Spleen (tissue), 7 donors: ENCODE results near the gene ANKRD13B.

ENCODE experiments used
- POLR2A ChIP-seq, 3 donors: fragments of 450-650 bp; IDR thresholded peaks; one replicate each; pipeline ENCODE4 v1.5.1; 2017; ENCODE audit warnings: antibody characterized with exemption in 3 of 3, mild to moderate bottlenecking in 1 of 3
- POLR2AphosphoS5 ChIP-seq, 3 donors: sonication (generic); formaldehyde crosslinking; IDR thresholded peaks; one replicate each; pipeline ENCODE4 v1.5.1; 2017; ENCODE audit warnings: antibody characterized with exemption in 3 of 3
- TF ChIP-seq, protein P1 (sequence below), 11 experiments: fragments of 200-600 bp in 7 of 11; fragments of 450-650 bp in 4 of 11; sonication (generic) in 4 of 11; IDR thresholded peaks in 8 of 11; conservative IDR thresholded peaks in 3 of 11; 1 replicate in 7 of 11; 2 replicates in 4 of 11; pipeline versions ENCODE4 v1.4.0 to v1.8.0; 2016 to 2021; ENCODE audit warnings: antibody characterized with exemption in 11 of 11, inconsistent platforms in 4 of 11, mild to moderate bottlenecking in 1 of 11
- donor health status: DM: no; HTN: no; CAD: no; lungs with moderate emphysema.
- donor health status: DM: no; HTN: no; CAD: no.
- donor health status: DM: no; HTN: no; CAD: no.

DNA sequence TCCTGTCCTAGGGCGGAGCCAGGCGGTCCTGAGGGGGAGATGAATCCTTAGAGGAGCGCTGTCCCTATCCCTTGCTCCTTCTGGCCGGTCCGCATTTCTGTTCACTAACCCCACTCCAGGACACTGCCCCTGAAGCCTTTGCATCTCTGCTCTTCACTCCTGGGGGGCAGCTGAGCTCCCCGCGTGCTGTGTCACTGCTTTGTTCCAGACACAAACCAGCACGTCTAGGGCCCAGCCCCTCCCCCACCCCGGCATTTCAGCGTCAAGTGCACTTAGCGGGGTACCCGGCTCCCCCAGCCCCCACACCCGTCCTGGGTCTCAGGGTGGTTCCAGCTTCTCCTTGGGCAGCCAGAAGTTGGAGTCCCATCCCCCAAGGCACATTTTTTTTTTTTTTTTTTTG is 20.9 kb downstream of the ANKRD13B start:
- TF ChIP-seq POLR2A (IDR thresholded peaks at IDR 0.05) (no peak), POLR2AphosphoS5 (IDR thresholded peaks at IDR 0.05) (no peak)
- TF ChIP-seq, protein P1, sequence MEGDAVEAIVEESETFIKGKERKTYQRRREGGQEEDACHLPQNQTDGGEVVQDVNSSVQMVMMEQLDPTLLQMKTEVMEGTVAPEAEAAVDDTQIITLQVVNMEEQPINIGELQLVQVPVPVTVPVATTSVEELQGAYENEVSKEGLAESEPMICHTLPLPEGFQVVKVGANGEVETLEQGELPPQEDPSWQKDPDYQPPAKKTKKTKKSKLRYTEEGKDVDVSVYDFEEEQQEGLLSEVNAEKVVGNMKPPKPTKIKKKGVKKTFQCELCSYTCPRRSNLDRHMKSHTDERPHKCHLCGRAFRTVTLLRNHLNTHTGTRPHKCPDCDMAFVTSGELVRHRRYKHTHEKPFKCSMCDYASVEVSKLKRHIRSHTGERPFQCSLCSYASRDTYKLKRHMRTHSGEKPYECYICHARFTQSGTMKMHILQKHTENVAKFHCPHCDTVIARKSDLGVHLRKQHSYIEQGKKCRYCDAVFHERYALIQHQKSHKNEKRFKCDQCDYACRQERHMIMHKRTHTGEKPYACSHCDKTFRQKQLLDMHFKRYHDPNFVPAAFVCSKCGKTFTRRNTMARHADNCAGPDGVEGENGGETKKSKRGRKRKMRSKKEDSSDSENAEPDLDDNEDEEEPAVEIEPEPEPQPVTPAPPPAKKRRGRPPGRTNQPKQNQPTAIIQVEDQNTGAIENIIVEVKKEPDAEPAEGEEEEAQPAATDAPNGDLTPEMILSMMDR (IDR thresholded peaks at IDR 0.05 in 8 of 11, conservative IDR thresholded peaks at IDR 0.05 in 3 of 11) = no peak
